Psoas muscle (tissue), 8 donors: ENCODE measurements around the gene LBR. TPM values are rescaled to one million over a fixed set of nuclear protein-coding genes. Genes with fewer than 3 reads are reported as not detected.

Experiments used
- ATAC-seq, 4 donors: fragments of 200-7000 bp; cut with Tn5 transposase; one replicate each; pipeline ENCODE4 v1.9.1; 2020; ENCODE audit warnings: moderate library complexity in 3 of 4, mild to moderate bottlenecking in 2 of 4
- DNase-seq, 2 donors: peaks; one replicate each; pipeline ENCODE4 v3.0.0-alpha.2; 2020
- H3K27ac ChIP-seq: fragments of 200-600 bp; one replicate; pipeline ENCODE4 v1.8.0; 2022
- H3K27me3 ChIP-seq, 3 donors: fragments of 200-600 bp in 1 of 3; one replicate each; pipeline versions ENCODE4 v1.6.1 to v1.8.0; 2013 to 2022; ENCODE audit warnings: low read length in 2 of 3, mild to moderate bottlenecking in 2 of 3, moderate library complexity in 1 of 3; ENCODE audit not compliant: insufficient read depth in 3 of 3
- H3K36me3 ChIP-seq, 2 donors: fragments of 200-600 bp in 1 of 2; one replicate each; pipeline versions ENCODE4 v1.6.1 to v1.8.0; 2013 to 2022; ENCODE audit warnings: low read depth in 1 of 2, mild to moderate bottlenecking in 1 of 2, moderate library complexity in 1 of 2; ENCODE audit not compliant: insufficient read depth in 1 of 2
- H3K4me1 ChIP-seq: fragments of 200-600 bp; one replicate; pipeline ENCODE4 v1.8.0; 2022
- H3K4me3 ChIP-seq: fragments of 200-600 bp; one replicate; pipeline ENCODE4 v1.8.0; 2022; ENCODE audit warnings: mild to moderate bottlenecking
- H3K9me3 ChIP-seq: fragments of 200-600 bp; one replicate; pipeline ENCODE4 v1.8.0; 2022
- WGBS, 3 donors: extraction: QIAGEN DNeasy Blood & Tissue Kit; methylation state at CpG; one replicate each; pipeline versions ENCODE4 v1.1.6 to v1.1.7; 2013; 5-methylcytosine and 5-hydroxymethylcytosine counted together
- intact Hi-C, 2 donors: fragments of 100-400 bp; cut with DNase I; formaldehyde crosslinking; loops; one replicate each; pipeline versions ENCODE4 v1.11.0 to v1.14.2; 2022
- polyA plus RNA-seq, 3 donors: library from polyadenylated mRNA; stranded (reverse); fragments of 200-250 nt; gene quantifications; one replicate each; pipeline ENCODE4 v1.2.3, GENCODE V29; 2013
- total RNA-seq, 4 donors: library from RNA; stranded (reverse); fragmentation: NEBNext Ultra II Directional in 2 of 4; extraction: Animal tissue kit (Norgen Biotek cat#: 25700) in 2 of 4; gene quantifications; one replicate each; pipeline versions ENCODE4 v1.2.1 to v1.2.4, GENCODE V29; 2021 to 2023
- TF ChIP-seq, protein P1 (sequence below): fragments of 200-600 bp; IDR thresholded peaks from one replicate; pipeline ENCODE4 v1.8.0; 2022; ENCODE audit warnings: antibody characterized with exemption
- donor health status: healthy with polysubstance abuse.
- donor health status: DM: no; HTN: no; CAD: no; lungs with moderate emphysema.
- donor health status: Bipolar disorder and iron deficiency.
- donor health status: healthy.
- donor health status: DM: yes; HTN: yes; CAD: no.
- donor health status: DM: no; HTN: no; CAD: no.
- donor health status: DM: no; HTN: no; CAD: no.
- donor health status: DM: yes; HTN: yes; CAD: no.

The LBR gene
- total and polyA plus RNA-seq, 7 donors, result 6.8 to 22.8 (median 14.6) TPM

GRCh38 chr1:225366552-225366951 lies 61.3 kb downstream of the LBR start:
- TF ChIP-seq, protein P1, sequence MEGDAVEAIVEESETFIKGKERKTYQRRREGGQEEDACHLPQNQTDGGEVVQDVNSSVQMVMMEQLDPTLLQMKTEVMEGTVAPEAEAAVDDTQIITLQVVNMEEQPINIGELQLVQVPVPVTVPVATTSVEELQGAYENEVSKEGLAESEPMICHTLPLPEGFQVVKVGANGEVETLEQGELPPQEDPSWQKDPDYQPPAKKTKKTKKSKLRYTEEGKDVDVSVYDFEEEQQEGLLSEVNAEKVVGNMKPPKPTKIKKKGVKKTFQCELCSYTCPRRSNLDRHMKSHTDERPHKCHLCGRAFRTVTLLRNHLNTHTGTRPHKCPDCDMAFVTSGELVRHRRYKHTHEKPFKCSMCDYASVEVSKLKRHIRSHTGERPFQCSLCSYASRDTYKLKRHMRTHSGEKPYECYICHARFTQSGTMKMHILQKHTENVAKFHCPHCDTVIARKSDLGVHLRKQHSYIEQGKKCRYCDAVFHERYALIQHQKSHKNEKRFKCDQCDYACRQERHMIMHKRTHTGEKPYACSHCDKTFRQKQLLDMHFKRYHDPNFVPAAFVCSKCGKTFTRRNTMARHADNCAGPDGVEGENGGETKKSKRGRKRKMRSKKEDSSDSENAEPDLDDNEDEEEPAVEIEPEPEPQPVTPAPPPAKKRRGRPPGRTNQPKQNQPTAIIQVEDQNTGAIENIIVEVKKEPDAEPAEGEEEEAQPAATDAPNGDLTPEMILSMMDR, result no peak
- H3K4me3 ChIP-seq, result no peak overlapping the region
- WGBS, 3 donors, result 0 to 17% (median 5%) methylated on average over 1 of the region's 1 CpG
- no peak overlapping the region for H3K27ac ChIP-seq
- DNase-seq (no peak), ATAC-seq (no peak)
- no peaks in the 10 kb centered on the region for H3K27me3 ChIP-seq
- no peaks in the 10 kb centered on the region for H3K4me1 ChIP-seq
- intact Hi-C loops, result no loop called here
- no peaks in the 10 kb centered on the region for H3K36me3 ChIP-seq
- no peaks in the 10 kb centered on the region for H3K9me3 ChIP-seq

GRCh38 chr1:225366018-225366417 lies 61.8 kb downstream of the LBR start:
- TF ChIP-seq, protein P1, result no peak

DNA sequence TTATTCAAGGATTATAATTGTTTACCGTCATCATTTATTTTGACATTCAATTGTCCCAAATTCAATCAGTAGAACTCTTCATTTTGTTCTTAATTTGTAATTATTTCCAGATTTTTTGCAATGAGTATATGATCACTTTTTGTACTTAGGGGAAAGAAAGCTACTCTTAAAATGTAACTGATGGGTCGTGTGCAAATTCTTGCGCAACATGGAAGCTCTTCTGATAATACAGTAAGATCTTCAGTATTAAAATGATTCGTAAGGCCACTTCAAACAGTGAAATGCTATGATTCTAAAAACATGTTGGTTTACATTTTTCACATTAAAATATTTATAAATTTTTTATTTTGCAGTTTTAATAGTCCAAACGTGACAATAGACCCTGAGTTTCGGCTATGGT lies 63.4 kb downstream of the LBR start:
- TF ChIP-seq, protein P1, result no peak
- Histone ChIP-seq H3K27me3 (no peaks in the 10 kb centered on the region), H3K27ac (no peak overlapping the region), H3K4me3 (no peak overlapping the region), H3K36me3 (no peaks in the 10 kb centered on the region), H3K9me3 (no peaks in the 10 kb centered on the region), H3K4me1 (no peaks in the 10 kb centered on the region)
- ATAC-seq, result no peak
- DNase-seq, result no peak
- 90 to 97% (median 93%) methylated on average over 6 of the region's 6 CpGs for WGBS, 3 donors
- intact Hi-C loops, result no loop called here

More at GRCh38 chr1:225366018-225366417, 61.8 kb downstream of the LBR start:
- Histone ChIP-seq H3K27ac (no peak overlapping the region), H3K9me3 (no peaks in the 10 kb centered on the region), H3K4me1 (no peaks in the 10 kb centered on the region), H3K27me3 (no peaks in the 10 kb centered on the region), H3K36me3 (no peaks in the 10 kb centered on the region), H3K4me3 (no peak overlapping the region)
- DNase-seq (no peak), ATAC-seq (no peak)
- intact Hi-C loops, result no loop called here

DNA sequence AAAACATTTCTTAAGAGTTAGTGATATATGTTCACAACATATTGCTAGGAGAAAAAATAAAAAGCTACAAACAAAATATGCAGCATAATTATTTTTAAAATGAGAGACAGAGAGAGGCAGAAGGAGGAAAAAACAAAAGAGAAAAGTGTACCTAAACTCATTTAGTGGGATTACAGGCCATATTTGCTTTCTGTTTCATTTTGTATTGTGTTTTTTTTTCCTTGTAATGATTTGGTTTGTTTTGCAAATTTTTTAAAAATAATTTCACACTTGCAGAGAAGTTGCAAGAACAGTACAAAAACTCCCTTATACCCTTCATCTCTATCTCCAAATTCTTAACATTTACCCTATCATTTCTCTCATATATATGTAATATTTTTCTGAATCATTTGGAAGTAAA lies 65.0 kb downstream of the LBR start:
- Histone ChIP-seq H3K9me3 (no peaks in the 10 kb centered on the region), H3K27ac (no peak overlapping the region), H3K4me1 (no peaks in the 10 kb centered on the region), H3K27me3 (no peaks in the 10 kb centered on the region), H3K4me3 (no peak overlapping the region), H3K36me3 (no peaks in the 10 kb centered on the region)
- intact Hi-C loops, result no loop called here
- ATAC-seq (no peak), DNase-seq (no peak)
- TF ChIP-seq, protein P1, result no peak

DNA sequence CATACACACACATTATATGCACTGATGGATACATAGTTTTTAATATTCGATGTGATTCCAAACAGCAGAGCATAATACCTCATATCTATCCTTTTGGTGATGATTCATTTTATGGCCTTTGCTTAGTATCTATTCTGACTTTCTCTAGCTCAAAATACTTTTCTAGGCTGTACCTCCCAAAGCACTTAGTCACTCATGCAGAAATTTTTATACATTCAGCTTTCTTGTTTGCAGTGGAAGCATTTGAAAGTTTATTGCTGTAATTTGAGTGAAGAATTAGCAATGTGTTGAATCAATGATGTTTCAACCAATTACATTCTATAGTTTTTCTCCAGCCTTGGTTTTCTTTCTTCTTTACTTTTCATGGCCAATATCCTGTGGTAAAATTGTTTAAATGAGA lies 66.7 kb downstream of the LBR start:
- ATAC-seq, result no peak
- WGBS, 3 donors, result 92 to 100% (median 96%) methylated on average over 1 of the region's 1 CpG
- no peaks in the 10 kb centered on the region for H3K36me3 ChIP-seq
- no peak overlapping the region for H3K27ac ChIP-seq
- intact Hi-C loops, result no loop called here
- H3K9me3 ChIP-seq, result no peaks in the 10 kb centered on the region
- H3K27me3 ChIP-seq, result peaks cover 0 to 4% (median 0%) of the 10 kb centered on the region in 3 donors
- no peak for DNase-seq
- TF ChIP-seq, protein P1, result no peak
- H3K4me3 ChIP-seq, result no peak overlapping the region
- H3K4me1 ChIP-seq, result no peaks in the 10 kb centered on the region
